ENCODE results near the gene GSTP1. TPM values are rescaled to one million over a fixed set of nuclear protein-coding genes. Genes with fewer than 3 reads are reported as not detected.
"Not testable (repeated sequence)": the region's sequence is repeated elsewhere in the genome, so short reads cannot be mapped to it uniquely, and the experiment has no call there.

GSTP1 gene
- total RNA-seq, 4 donors from 2014 or later, result 2,883 to 4,990 (median 3,239) TPM

- 85% methylated on average over 8 of the region's 18 CpGs; no CpG with 5 or more reads in 1 of the 2 donors for WGBS, 2 donors
- Histone ChIP-seq H3K4me1 (peaks cover 13 to 29% (median 15%) of the 10 kb centered on the region in 3 donors), H3K27me3 (peaks cover 0 to 28% (median 0%) of the 10 kb centered on the region in 4 donors), H3K4me3 (peak overlapping the region in 1 of 4 donors; percentile 63), H3K27ac (peak overlapping the region; percentile 53 to 82 (median 72)), H3K36me3 (peaks cover 15 to 35% (median 16%) of the 10 kb centered on the region in 3 donors), H3K9me3 (no peaks in the 10 kb centered on the region)
- no peak for DNase-seq
- no peak for TF ChIP-seq POLR2A (IDR thresholded peaks at IDR 0.05)
- TF ChIP-seq, protein P1, sequence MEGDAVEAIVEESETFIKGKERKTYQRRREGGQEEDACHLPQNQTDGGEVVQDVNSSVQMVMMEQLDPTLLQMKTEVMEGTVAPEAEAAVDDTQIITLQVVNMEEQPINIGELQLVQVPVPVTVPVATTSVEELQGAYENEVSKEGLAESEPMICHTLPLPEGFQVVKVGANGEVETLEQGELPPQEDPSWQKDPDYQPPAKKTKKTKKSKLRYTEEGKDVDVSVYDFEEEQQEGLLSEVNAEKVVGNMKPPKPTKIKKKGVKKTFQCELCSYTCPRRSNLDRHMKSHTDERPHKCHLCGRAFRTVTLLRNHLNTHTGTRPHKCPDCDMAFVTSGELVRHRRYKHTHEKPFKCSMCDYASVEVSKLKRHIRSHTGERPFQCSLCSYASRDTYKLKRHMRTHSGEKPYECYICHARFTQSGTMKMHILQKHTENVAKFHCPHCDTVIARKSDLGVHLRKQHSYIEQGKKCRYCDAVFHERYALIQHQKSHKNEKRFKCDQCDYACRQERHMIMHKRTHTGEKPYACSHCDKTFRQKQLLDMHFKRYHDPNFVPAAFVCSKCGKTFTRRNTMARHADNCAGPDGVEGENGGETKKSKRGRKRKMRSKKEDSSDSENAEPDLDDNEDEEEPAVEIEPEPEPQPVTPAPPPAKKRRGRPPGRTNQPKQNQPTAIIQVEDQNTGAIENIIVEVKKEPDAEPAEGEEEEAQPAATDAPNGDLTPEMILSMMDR (IDR thresholded peaks at IDR 0.05), result peak in 5 of 6 experiments; percentile 34 to 74 (median 54)
- intact Hi-C loops (cut with DNase I), result no loop called here
Observed at GRCh38 chr11:67614730-67615714, 31.4 kb downstream of the GSTP1 start.

- 18 to 51% methylated on average over 8 to 18 of the region's 34 CpGs for WGBS, 2 donors
- no peak overlapping the region for H3K4me3 ChIP-seq
- H3K36me3 ChIP-seq, result peaks cover 9 to 27% (median 9%) of the 10 kb centered on the region in 3 donors
- H3K4me1 ChIP-seq, result peaks cover 13 to 29% (median 15%) of the 10 kb centered on the region in 3 donors
- TF ChIP-seq, protein P1 (IDR thresholded peaks at IDR 0.05), result no peak
- no peak for TF ChIP-seq POLR2A (IDR thresholded peaks at IDR 0.05)
- DNase-seq, result no peak
- intact Hi-C loops (cut with DNase I), result no loop called here
- peaks cover 0 to 28% (median 0%) of the 10 kb centered on the region in 4 donors for H3K27me3 ChIP-seq
- H3K27ac ChIP-seq, result no peak overlapping the region
- H3K9me3 ChIP-seq, result no peaks in the 10 kb centered on the region
Observed at GRCh38 chr11:67615728-67616430, 32.3 kb downstream of the GSTP1 start.

GRCh38 chr11:67616431-67617242 lies 33.0 kb downstream of the GSTP1 start:
- Histone ChIP-seq H3K27me3 (peaks cover 0 to 28% (median 0%) of the 10 kb centered on the region in 4 donors), H3K27ac (no peak overlapping the region), H3K4me3 (no peak overlapping the region), H3K9me3 (no peaks in the 10 kb centered on the region), H3K4me1 (peaks cover 13 to 29% (median 15%) of the 10 kb centered on the region in 3 donors), H3K36me3 (peaks cover 6 to 19% (median 6%) of the 10 kb centered on the region in 3 donors)
- intact Hi-C loops (cut with DNase I), result no loop called here
- TF ChIP-seq POLR2A (IDR thresholded peaks at IDR 0.05), result no peak
- TF ChIP-seq, protein P1 (IDR thresholded peaks at IDR 0.05), result no peak
- no peak for DNase-seq
- WGBS, 2 donors, result 35 to 57% methylated on average over 7 to 8 of the region's 11 CpGs

DNA sequence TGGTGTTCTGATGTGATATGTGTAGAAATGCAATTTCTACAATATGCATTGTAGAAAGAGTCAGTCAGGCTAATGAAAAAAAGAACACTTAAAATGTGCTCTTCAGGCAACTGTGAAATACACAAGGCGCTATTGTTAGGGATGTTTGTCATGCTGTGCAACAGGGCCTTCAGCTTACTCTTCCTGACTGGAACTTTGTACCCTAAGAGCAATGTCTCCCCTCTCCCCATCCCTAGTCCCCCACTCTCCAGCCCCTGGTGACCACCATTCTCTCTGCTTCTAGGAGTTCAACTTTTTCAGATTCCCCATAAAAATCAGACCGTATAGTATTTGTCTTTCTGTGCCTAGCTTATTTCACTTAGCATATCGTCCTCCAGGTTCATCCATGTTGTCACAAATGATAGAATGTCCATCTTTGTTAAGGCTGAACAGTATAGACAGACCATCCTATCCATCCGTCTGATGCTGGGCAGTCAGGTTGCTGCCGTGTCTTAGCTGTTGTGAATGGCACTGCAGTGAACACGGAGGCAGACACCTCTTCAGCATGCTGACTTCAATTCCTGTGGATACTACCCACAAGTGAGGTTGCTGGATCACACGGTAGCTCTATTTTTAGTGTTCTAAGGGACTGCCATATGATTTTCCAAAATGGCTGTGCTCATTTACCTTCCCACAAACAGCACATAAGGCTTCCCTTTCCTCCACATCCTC lies 33.8 kb downstream of the GSTP1 start:
- intact Hi-C loops (cut with DNase I), result no loop called here
- 76 to 78% methylated on average over 7 of the region's 7 CpGs for WGBS, 2 donors
- Histone ChIP-seq H3K27ac (no peak overlapping the region), H3K4me1 (peaks cover 13 to 29% (median 15%) of the 10 kb centered on the region in 3 donors), H3K27me3 (peaks cover 0 to 28% (median 0%) of the 10 kb centered on the region in 4 donors), H3K36me3 (peaks cover 0 to 12% (median 1%) of the 10 kb centered on the region in 3 donors), H3K4me3 (no peak overlapping the region), H3K9me3 (no peaks in the 10 kb centered on the region)
- DNase-seq, result no peak
- TF ChIP-seq POLR2A (IDR thresholded peaks at IDR 0.05), result no peak
- TF ChIP-seq, protein P1 (IDR thresholded peaks at IDR 0.05), result no peak

GRCh38 chr11:67618901-67619659 lies 35.5 kb downstream of the GSTP1 start:
- H3K27ac ChIP-seq; intact Hi-C loops (cut with DNase I); H3K9me3 ChIP-seq; H3K36me3 ChIP-seq; DNase-seq; H3K4me3 ChIP-seq: not testable (repeated sequence)
- H3K4me1 ChIP-seq, result peaks cover 7 to 22% (median 9%) of the 10 kb centered on the region in 3 donors
- H3K27me3 ChIP-seq, result peaks cover 0 to 28% (median 0%) of the 10 kb centered on the region in 4 donors
- 98% methylated on average over 7 of the region's 40 CpGs; no CpG with 5 or more reads in 1 of the 2 donors for WGBS, 2 donors

- H3K9me3 ChIP-seq; H3K4me3 ChIP-seq; DNase-seq; intact Hi-C loops (cut with DNase I); H3K27ac ChIP-seq; H3K36me3 ChIP-seq: not testable (repeated sequence)
- peaks cover 0 to 14% (median 0%) of the 10 kb centered on the region in 3 donors for H3K4me1 ChIP-seq
- H3K27me3 ChIP-seq, result peaks cover 0 to 20% (median 0%) of the 10 kb centered on the region in 4 donors
- WGBS, 2 donors, result 89 to 97% methylated on average over 28 to 32 of the region's 33 CpGs
Observed at GRCh38 chr11:67619683-67620618, 36.3 kb downstream of the GSTP1 start.
